GM18519 (cell line): Measurements from ENCODE around the gene SCN2B.

Experiments used
- ATAC-seq: cut with Tn5 transposase; IDR thresholded peaks from one replicate; pipeline ENCODE4 v1.9.1; 2021; ENCODE audit warnings: mild to moderate bottlenecking, moderate library complexity; ENCODE audit not compliant: unreplicated experiment, low FRiP score

SCN2B gene

GRCh38 chr11:118154641-118155040 is 21.8 kb downstream of the SCN2B start:
- no peak for ATAC-seq

DNA sequence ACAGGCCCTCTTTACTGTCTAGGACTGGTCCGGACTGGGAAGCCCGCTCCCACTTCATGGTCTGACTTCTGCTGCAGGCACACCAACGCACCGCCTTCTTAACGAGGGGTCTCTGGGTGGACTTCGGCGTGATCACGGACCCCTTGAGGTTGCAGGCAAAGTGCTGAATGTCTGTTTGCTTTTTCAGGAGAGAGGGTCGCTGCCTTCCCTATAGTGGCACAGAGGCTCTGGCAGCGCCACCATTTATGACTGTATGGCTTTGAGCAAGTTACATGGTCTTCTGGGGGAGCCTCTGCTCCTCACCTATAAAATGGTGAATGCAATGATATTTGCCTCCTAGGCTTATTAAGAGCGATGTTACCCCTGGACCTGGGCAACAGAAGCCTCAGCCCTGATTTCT is 22.5 kb downstream of the SCN2B start:
- ATAC-seq, result no peak

DNA sequence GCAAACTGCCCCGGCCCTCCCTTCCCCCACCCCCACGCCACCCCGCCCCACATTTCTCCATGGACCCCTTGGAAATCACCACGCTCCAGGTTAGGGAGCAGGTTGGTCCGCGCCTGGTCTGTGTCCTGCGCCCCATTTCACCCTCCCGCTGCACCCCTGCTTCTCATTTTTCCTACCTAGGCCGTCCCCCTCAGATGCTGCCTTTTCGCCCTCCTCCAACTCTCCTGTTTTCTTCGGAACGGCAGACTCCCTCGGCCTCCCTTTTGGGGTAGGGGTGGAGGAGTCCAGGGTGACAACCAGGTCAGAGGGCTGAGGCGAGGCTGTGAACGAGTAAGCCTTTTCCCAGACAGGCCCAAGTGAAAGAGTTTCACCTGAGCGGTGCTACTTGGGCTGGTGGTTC is 22.9 kb downstream of the SCN2B start:
- ATAC-seq, result no peak

GRCh38 chr11:118152552-118153471 is 23.6 kb downstream of the SCN2B start, which contains the start of gene SCN4B:
SCN4B (minus strand) TSS chr11:118152823; CDS start chr11:118152673, 150 bp downstream.
- no peak for ATAC-seq

DNA sequence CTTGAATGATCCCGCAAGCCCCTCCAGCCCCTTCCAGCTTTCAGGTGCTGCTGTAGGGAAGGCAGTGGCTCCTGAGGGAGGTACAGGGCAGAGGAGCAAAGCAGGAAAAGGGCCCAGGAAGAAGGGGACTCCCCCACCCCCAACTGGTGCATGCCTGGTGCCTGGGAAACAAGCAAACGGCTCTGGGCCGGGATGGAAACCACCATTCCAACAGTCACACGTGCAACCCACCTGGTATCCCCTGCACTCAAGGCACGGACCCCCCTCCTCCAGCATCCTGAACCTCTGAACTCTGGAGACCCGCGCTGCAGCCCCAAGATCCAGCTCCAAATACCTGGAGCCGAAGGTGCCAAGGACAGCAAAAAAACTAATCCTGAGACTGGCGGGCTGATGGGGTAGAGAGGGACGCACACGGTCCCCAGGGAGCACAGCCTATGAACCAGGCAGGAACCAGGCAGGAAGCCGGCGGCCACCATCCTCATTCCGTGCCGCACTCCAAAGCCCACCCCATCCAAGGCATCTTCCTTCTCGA is 24.4 kb downstream of the SCN2B start:
- no peak for ATAC-seq

DNA sequence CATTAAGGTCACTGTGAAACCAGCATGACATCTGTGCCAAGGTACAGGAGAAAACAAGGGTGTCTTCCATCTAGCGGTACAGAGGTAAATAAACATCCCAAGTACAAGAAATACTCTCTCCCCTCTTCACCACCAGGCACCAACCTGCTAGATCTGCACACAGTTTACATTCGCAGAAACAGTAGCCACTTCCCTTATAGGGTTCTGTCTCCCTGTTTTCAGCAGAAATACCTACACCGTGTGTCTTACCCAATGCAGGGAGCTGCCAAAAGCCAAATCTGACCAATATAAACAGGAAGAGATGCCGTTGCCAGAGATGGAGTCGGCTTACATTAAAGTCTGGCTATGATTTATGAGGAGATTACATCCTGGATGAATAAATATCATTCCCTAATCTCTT is 25.0 kb downstream of the SCN2B start:
- ATAC-seq, result no peak

DNA sequence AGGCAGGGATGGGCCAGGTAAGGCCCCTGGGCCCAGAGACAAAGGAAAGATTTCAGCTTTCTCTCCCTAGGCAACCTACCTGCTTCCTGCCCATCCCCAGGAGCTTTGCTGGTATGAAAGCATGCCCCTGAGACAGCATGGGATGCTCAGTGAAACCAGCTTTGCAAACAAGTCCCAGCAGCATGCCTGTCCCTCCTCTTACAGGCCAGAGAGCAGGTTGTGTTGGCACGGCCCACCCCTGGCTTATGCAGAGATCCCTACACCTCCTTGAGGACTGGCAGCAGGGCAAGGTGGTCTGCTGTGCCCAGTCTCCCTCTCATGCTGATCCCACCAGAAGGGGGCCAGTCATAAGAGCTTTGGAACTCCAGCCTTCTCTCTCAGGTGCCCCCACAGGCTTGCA is 26.9 kb downstream of the SCN2B start:
- ATAC-seq, result no peak

DNA sequence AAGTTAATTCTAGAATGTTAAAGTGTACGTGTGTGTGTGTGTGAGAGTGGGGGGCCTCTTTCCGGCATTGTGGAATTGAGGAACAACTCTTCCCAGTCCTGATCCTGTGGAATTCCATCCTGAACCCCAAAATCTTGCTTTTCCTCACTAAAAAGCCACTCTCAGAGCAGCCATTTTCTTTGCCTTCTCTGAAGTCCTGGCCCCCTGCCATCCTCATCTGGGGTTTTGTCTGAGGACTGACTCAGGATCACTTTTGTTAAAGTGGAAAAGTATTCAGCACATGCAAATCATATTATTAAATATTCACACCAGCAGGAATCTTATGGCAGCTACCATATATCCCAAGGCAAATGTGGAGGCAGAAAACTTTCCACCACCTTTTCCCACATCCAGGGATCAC is 27.6 kb downstream of the SCN2B start:
- no peak for ATAC-seq

DNA sequence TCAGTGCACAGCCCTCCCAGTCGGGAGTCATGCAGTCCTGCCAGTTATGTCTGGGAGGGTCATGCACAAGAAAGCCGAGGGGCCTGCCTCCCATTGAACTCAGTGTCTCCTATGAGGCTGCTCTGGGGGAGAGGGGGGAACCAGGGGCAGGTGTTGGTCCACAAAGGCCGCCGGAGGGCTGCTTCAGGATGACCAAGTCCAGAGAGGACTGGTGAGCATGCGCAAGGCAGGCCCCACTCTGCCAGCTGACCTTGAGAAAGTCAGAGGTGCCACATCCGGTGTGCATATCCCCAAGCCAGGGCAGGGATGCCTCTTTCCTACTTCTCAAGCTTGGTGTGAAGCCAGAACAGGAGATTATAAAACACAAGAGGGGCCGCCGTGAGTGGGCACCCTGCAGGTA is 28.2 kb downstream of the SCN2B start:
- ATAC-seq, result no peak

DNA sequence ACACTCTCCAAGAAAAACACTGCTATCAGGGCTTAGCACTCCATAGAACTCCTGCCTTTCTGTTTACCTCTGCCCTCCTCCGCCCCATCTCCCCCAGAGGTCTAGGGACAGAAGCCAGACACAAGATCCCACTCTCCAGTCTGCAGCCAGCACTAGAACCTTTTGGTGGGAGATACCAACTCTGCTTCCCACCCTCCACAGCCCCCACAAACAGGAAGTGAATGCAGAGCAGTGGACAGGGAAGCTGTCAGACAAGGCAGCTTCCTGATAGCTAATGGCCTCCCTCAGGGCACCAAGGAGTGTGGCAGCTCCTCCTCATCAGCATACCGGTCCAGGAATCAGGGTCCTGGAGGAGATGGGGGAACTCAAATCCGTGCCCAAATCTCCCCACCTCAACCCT is 28.9 kb downstream of the SCN2B start:
- ATAC-seq, result no peak

DNA sequence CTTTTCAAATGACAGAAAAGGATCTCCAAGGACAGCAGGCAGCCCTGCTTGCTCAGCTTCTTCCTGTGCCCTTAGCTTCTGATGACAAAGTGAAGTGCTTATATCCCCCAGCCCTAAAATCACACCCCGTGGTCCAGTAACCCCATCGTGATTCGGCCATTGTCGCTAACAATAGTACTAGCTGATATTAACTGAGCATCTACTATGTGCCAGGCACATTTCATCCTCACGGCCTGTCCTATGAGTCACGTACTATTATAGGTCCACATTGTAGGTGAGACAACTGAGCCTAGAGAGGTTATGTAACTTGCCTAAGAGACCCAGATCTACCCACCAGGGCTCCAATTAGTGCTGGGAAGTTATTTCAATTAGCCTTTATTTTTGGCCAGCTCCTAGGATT is 29.9 kb downstream of the SCN2B start:
- ATAC-seq, result no peak

DNA sequence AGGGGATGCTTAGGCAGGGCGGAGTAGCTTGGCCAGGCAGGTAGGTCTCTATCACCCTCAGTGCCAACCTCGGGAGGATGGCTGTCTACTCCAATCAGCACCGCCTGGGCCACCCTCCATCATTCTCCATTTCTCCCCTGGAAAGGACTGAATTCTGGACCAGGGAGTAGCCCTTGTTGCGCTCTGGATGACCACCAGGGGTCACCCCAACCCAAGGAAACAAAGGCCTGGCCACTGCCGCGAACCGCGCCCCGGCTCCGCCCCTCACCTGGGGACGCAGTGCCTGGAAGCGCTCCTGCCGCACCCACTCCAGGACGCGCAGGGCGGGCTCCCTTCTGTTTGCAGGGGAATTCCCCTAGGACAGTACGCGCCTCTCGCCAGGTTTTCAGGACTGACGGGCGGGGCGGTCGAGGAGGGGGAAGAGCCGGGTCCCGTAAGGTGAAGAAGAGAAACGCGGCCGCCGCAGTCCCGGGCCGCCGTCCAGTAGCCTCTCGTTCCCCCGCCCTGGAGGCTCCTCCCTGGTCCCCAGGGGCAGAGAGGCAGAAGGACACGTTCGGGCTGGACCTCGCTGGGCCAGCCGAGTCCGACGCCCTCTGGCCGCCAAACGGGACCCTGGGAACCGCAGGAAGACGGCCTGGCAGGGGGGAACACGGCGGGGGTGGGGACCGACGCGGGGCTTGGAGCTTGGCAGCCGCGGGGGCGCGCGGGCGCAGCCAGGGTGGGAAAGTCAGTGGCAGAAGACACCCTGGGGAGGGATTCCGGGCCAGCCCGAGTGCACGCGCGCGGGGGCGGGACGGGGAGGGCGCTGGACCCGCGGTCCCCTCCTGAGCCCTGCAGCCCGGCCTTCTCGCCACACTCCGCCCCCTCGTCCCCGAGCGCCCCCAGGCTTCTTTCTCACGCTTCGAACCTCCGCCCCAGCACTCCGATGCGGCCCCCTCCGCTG is 30.9 kb downstream of the SCN2B start:
- ATAC-seq, result peak; percentile 47

DNA sequence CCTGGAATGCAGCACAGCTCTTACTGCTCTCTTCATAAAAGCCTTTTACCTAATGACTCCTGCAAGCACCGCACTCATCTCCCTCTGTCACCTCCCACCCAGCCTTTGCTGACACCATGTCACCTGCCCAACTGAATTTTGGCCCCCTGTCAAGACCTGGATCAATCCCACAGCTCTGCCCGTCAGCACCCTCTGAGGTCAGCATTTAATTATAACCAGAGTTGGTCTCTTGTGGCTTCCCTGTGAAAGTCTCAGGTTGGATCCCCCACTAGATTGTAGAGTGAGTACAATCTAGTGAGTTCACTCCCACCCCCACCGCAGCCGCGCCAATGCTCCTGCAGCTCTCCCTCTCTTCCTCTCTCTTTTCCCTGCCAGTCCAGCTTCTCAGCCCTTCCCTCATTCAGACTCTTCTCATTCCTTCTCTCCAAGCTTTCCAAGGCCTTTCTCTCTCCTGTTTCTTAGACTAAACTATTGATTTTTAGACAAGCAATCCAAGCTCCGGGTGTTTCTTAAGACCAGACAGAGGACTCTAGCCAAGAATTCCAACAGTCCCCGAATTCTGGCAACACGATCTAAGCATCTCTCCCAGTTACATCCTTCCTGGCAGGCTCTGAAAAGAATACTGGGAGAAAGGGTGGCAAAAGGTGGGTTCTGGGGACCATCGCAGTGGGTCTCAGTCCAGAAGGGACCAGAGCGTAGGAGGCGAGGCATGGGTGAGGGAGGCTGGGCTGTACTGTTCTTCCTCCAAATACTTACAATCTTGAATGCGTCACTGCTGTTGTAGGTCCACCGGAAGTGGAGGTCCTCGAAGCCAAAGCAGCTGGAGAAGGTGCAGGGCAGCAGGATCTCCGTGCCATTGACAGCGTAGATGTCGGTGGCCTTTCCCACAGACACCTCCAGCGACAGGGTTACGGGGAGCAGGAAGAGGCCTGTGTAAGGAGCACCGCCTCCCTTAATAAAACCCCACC is 31.9 kb downstream of the SCN2B start:
- ATAC-seq, result no peak

DNA sequence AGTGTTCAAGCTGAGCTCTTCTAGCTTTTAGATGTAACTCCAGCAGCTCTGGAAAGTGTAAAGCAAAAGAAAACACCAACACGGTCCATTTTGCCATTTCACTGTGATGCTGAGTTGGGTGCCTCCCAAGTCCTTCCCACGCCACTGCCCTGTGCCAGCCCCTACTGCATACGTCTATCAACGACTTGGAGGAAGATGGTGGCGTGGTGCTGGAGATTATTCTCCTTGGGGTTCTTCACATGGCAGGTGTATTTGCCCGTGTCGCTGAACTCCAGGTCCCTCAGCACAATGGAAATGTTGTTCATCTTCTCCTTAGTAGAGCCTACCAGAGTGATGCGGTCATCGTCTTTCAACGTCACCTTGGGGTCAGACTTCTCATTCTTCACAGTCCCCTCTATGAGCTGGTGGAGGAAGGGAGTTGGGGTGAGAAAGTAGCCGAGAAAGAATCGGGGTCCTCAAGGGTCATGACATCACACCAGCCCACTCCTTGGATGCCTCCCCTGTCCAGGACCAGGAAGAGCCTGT is 32.7 kb downstream of the SCN2B start:
- no peak for ATAC-seq

DNA sequence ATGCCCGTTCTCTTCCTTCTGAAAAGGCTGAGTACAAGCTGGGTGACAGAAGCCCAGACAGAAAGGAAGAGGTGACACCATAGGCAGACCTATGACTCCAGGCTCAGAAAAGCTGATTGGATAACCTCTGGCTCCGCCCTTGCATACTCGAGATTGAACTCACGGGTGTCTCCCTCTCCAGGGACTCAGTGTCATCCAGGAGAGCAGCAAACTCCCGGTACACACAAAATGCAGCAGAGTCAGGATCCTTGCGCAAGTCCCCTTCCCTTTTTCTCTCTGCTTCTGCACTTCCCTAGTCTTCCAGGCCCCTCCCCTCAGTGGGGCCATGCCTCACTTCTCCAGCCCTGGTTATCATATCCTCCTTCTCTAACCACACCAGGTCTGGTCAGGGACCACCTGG is 33.6 kb downstream of the SCN2B start:
- ATAC-seq, result no peak

- no peak for ATAC-seq
Observed at GRCh38 chr11:118142081-118142480, 34.4 kb downstream of the SCN2B start.

DNA sequence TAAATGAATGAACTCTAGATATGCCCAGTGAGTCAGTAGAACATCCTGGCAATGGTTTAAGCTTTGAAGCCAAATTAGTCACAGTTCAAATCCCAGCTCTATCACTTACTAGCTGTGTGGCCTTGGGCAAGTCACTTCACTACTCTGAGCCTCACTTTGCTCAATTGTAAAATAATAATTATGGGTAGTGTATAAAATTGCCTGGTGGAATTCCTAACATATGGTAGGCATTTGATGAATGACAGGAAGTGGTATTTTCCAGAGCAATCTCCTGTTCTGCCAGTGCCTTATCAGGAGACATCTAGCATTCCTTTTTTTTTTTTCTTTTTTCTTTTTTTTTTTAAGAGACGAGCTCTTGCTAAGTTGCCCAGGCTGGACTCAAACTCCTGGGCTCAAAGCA is 36.9 kb downstream of the SCN2B start:
- ATAC-seq, result no peak

GRCh38 chr11:118138839-118139420 is 37.5 kb downstream of the SCN2B start:
- no peak for ATAC-seq

DNA sequence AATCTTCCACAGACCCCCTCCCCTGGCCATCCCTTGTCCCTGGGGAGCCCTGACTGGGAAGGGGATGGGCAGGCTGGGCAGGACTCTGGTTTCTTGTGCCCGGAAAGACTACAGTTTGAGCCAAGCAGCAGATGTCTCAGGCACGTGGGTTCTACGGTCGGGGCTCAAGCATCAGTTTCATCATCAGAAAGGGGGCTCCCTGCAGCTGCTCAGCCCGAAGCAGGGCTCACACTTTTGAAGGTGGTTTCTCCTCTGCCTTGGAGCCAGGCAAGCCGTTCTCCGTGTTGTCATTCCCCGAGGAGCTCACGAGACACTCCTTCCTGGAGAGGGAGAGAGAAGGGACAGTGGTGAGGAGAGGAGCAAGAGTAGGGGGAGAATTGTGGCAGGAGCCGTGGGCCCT is 39.6 kb downstream of the SCN2B start:
- no peak for ATAC-seq
